ENCODE results near the gene RAPGEF6.

- TF ChIP-seq, protein P1, sequence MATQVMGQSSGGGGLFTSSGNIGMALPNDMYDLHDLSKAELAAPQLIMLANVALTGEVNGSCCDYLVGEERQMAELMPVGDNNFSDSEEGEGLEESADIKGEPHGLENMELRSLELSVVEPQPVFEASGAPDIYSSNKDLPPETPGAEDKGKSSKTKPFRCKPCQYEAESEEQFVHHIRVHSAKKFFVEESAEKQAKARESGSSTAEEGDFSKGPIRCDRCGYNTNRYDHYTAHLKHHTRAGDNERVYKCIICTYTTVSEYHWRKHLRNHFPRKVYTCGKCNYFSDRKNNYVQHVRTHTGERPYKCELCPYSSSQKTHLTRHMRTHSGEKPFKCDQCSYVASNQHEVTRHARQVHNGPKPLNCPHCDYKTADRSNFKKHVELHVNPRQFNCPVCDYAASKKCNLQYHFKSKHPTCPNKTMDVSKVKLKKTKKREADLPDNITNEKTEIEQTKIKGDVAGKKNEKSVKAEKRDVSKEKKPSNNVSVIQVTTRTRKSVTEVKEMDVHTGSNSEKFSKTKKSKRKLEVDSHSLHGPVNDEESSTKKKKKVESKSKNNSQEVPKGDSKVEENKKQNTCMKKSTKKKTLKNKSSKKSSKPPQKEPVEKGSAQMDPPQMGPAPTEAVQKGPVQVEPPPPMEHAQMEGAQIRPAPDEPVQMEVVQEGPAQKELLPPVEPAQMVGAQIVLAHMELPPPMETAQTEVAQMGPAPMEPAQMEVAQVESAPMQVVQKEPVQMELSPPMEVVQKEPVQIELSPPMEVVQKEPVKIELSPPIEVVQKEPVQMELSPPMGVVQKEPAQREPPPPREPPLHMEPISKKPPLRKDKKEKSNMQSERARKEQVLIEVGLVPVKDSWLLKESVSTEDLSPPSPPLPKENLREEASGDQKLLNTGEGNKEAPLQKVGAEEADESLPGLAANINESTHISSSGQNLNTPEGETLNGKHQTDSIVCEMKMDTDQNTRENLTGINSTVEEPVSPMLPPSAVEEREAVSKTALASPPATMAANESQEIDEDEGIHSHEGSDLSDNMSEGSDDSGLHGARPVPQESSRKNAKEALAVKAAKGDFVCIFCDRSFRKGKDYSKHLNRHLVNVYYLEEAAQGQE (IDR thresholded peaks at IDR 0.05; ENCODE audit: insufficient read depth in 1 of 2, low read depth in 2 of 2, low read length in 2 of 2) = no peak
- TF ChIP-seq POLR2AphosphoS5 (IDR thresholded peaks at IDR 0.05; ENCODE audit: low read depth, low read length) (no peak), TAF1 (IDR thresholded peaks at IDR 0.05; ENCODE audit: borderline replicate concordance, insufficient read depth, low read length) (no peak), SIN3A (IDR thresholded peaks at IDR 0.05; ENCODE audit: borderline replicate concordance, insufficient read depth, low read length) (no peak), FOXP2 (optimal IDR thresholded peaks at IDR 0.05; ENCODE audit: borderline replicate concordance, extremely low read depth, extremely low read length, insufficient read depth) (no peak)
Observed at GRCh38 chr5:131630208-131630962, 4.6 kb downstream of the RAPGEF6 start.

All from PFSK-1 (cell line).